OCI-LY7 (cell line): ENCODE results near the gene TMEM208. TPM values are rescaled to one million over a fixed set of nuclear protein-coding genes. Genes with fewer than 3 reads are reported as not detected.

Experiments
- BruUV-seq: library from RNA; stranded (reverse); fragments of 400-500 nt; replicated peaks from 2 replicates; lab custom pipeline; 2021; lab: Mats Ljungman, UMichigan
- CTCF ChIA-PET: fragments of 300-600 bp; sonication (Branson Sonifier 250); formaldehyde crosslinking; loops from one replicate; lab custom pipeline; 2022; ENCODE audit warnings: antibody characterized with exemption; ENCODE audit not compliant: unreplicated experiment; lab: Charles Lee
- POLR2A ChIA-PET: fragments of 300-600 bp; sonication (Branson Sonifier 250); formaldehyde crosslinking; loops from one replicate; lab custom pipeline; 2022; ENCODE audit warnings: antibody characterized with exemption; lab: Charles Lee
- DNase-seq: peaks from one replicate; pipeline ENCODE4 v3.0.0-alpha.2; 2015; ENCODE audit warnings: low spot score
- H2AFZ ChIP-seq: fragments of 200-600 bp; sonication (generic), shearing (Covaris generic); 2 replicates; pipeline ENCODE4 v1.6.1; 2014; ENCODE audit warnings: mild to moderate bottlenecking, antibody characterized with exemption, low read length, moderate library complexity
- H3K27ac ChIP-seq: fragments of 200-600 bp; sonication (generic); 2 replicates; pipeline ENCODE4 v1.5.1; 2014; ENCODE audit warnings: mixed run types, low read depth, mild to moderate bottlenecking, moderate library complexity, low read length, inconsistent platforms; ENCODE audit not compliant: poor library complexity, severe bottlenecking
- H3K36me3 ChIP-seq: fragments of 200-600 bp; sonication (generic); 2 replicates; pipeline ENCODE4 v1.6.1; 2014; ENCODE audit warnings: mild to moderate bottlenecking, antibody characterized with exemption, low read length, moderate library complexity, mixed read lengths; ENCODE audit not compliant: insufficient read depth
- H3K4me1 ChIP-seq: fragments of 200-600 bp; sonication (generic); 2 replicates; pipeline ENCODE4 v1.5.1; 2014; ENCODE audit warnings: mild to moderate bottlenecking, low read length; ENCODE audit not compliant: insufficient read depth, poor library complexity, severe bottlenecking
- H3K4me2 ChIP-seq: fragments of 200-600 bp; sonication (generic); 2 replicates; pipeline ENCODE4 v1.6.1; 2014; ENCODE audit warnings: mild to moderate bottlenecking, low read length
- H3K4me3 ChIP-seq: fragments of 200-600 bp; sonication (generic); 2 replicates; pipeline ENCODE4 v1.5.1; 2014; ENCODE audit warnings: mild to moderate bottlenecking, low read depth, low read length; ENCODE audit not compliant: poor library complexity, severe bottlenecking
- H3K79me2 ChIP-seq: fragments of 200-600 bp; sonication (generic); 2 replicates; pipeline ENCODE4 v1.6.1; 2016; ENCODE audit warnings: low read depth, mild to moderate bottlenecking, low read length, moderate library complexity, mixed read lengths; ENCODE audit not compliant: insufficient read depth
- H3K9me2 ChIP-seq: fragments of 200-600 bp; sonication (generic); 2 replicates; pipeline ENCODE4 v1.6.1; 2016; ENCODE audit warnings: mild to moderate bottlenecking, low read length, mixed read lengths; ENCODE audit not compliant: insufficient read depth
- H3K9me3 ChIP-seq: fragments of 200-600 bp; sonication (generic); 2 replicates; pipeline ENCODE4 v1.6.1; 2014; ENCODE audit warnings: mild to moderate bottlenecking, mixed run types, low read length, mixed read lengths
- H4K20me1 ChIP-seq: fragments of 200-600 bp; sonication (generic); 2 replicates; pipeline ENCODE4 v1.6.1; 2014; ENCODE audit warnings: mild to moderate bottlenecking, antibody characterized with exemption, low read length, moderate library complexity, mixed read lengths; ENCODE audit not compliant: insufficient read depth
- EZH2phosphoT487 ChIP-seq: fragments of 200-600 bp; sonication (generic); IDR thresholded peaks from 2 replicates; pipeline ENCODE4 v1.6.1; 2018; ENCODE audit warnings: low read depth, borderline replicate concordance, mild to moderate bottlenecking, mixed run types, antibody characterized with exemption, low read length, moderate library complexity, mixed read lengths
- intact Hi-C: fragments of 100-400 bp; cut with micrococcal nuclease; formaldehyde crosslinking; loops from one replicate; pipeline ENCODE4 v1.10.0; 2022; ENCODE audit not compliant: unreplicated experiment
- total RNA-seq, 2 experiments: library from RNA; depleted of rRNA in 1 of 2; stranded (reverse); fragments of >200 nt in 1 of 2; shearing (Covaris generic) in 1 of 2; gene quantifications; 2 replicates each; pipeline ENCODE4 v1.2.3, GENCODE V29; 2014 to 2022
- TF ChIP-seq, protein P1 (sequence below): fragments of 200-600 bp; sonication (generic); conservative IDR thresholded peaks from 2 replicates; pipeline ENCODE4 v1.5.1; 2014; ENCODE audit warnings: mild to moderate bottlenecking, antibody characterized with exemption, low read length, moderate library complexity, mixed read lengths

The TMEM208 gene
- total RNA-seq, 2 experiments from 2014 or later, result 19.9 to 26.4 TPM

DNA sequence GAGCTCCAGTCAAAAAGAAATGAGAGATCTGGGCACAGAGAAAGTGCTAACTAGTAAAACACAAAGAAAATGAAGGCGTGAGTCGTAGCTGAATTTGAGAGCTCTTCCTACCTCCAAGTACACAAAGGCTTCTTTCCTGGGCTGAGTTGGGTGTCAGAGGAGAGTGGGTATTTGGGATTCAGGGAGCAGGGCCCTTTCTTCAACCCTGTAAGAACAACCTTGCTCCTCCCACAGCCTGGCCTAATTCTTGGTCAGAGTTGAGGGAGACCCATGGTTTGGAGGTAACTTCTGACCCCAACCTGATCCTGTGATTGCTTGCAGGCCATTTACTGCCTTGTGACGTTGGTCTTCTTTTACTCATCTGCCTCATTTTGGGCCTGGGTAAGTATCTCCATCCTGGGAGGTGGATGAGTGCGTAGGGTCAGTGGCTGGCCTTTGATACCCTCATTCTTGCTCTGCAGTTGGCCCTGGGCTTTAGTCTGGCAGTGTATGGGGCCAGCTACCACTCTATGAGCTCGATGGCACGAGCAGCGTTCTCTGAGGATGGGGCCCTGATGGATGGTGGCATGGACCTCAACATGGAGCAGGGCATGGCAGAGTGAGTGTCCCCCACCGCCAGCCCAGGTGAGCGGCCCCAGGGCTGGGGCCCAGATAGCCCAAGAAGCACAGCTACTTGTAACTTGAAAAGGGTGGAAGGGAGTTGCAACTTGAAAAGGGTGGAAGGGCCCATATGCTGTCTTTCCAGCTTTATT, 1.3 kb downstream of the TMEM208 start:
- peaks cover 13% of the 10 kb centered on the region for H3K79me2 ChIP-seq
- ChIA-PET CTCF (interaction anchor here (0.6 to 1.8 kb wide), 4 partner anchors 11 to 314 kb away, joined by 3 to 6 read pairs (median 4); partner anchors contain the start of gene FHOD1), POLR2A (interaction anchor here (1.0 to 1.8 kb wide), 4 partner anchors 8 to 45 kb away, joined by 3 to 11 read pairs (median 6); partner anchors contain the start of gene FHOD1)
- H2AFZ ChIP-seq, result no peak overlapping the region
- no peak for DNase-seq
- BruUV-seq, result TSS peak; percentile 65
- H3K4me1 ChIP-seq, result peaks cover 18% of the 10 kb centered on the region
- peak overlapping the region; percentile 90 for H3K4me2 ChIP-seq
- peaks cover 46% of the 10 kb centered on the region for H3K36me3 ChIP-seq
- no peaks in the 10 kb centered on the region for H3K9me3 ChIP-seq
- H3K27ac ChIP-seq, result no peak overlapping the region
- H3K4me3 ChIP-seq, result peak overlapping the region; percentile 95
- intact Hi-C loops, result loop anchor here (5.0 kb wide), 1 partner anchor 211 kb away; no protein-coding TSS in a partner anchor
- TF ChIP-seq, protein P1, sequence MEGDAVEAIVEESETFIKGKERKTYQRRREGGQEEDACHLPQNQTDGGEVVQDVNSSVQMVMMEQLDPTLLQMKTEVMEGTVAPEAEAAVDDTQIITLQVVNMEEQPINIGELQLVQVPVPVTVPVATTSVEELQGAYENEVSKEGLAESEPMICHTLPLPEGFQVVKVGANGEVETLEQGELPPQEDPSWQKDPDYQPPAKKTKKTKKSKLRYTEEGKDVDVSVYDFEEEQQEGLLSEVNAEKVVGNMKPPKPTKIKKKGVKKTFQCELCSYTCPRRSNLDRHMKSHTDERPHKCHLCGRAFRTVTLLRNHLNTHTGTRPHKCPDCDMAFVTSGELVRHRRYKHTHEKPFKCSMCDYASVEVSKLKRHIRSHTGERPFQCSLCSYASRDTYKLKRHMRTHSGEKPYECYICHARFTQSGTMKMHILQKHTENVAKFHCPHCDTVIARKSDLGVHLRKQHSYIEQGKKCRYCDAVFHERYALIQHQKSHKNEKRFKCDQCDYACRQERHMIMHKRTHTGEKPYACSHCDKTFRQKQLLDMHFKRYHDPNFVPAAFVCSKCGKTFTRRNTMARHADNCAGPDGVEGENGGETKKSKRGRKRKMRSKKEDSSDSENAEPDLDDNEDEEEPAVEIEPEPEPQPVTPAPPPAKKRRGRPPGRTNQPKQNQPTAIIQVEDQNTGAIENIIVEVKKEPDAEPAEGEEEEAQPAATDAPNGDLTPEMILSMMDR, result no peak
- TF ChIP-seq EZH2phosphoT487, result no peak
- H4K20me1 ChIP-seq, result no peaks in the 10 kb centered on the region
- no peaks in the 10 kb centered on the region for H3K9me2 ChIP-seq

DNA sequence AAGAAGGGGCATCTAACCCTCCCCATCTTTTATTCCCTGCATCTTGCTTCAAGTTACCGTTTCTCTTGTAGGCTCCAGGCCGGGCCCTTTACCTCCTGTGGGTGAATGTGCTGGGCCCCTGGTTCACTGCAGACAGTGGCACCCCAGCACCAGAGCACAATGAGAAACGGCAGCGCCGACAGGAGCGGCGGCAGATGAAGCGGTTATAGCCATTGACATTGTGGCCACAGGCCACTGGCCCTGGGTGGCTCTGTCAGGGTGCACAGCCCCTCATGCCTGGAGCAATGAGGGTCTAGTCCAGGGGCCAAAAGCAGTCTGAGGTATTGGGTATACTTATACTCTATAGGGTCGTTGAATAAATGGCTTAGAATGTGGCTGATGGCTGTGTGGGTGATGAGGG, 2.0 kb downstream of the TMEM208 start:
- H3K9me2 ChIP-seq, result no peaks in the 10 kb centered on the region
- peaks cover 18% of the 10 kb centered on the region for H3K4me1 ChIP-seq
- CTCF ChIA-PET, result no interaction called here
- intact Hi-C loops, result loop anchor here (5.0 kb wide), 1 partner anchor 212 kb away; no protein-coding TSS in a partner anchor
- H2AFZ ChIP-seq, result no peak overlapping the region
- no peaks in the 10 kb centered on the region for H3K9me3 ChIP-seq
- TF ChIP-seq, protein P1, result no peak
- no peak for TF ChIP-seq EZH2phosphoT487
- no peak overlapping the region for H3K4me2 ChIP-seq
- POLR2A ChIA-PET, result interaction anchor here (1.3 to 1.8 kb wide), 2 partner anchors 16 to 19 kb away, joined by 3 to 8 read pairs; partner anchors contain the start of gene FHOD1
- H3K36me3 ChIP-seq, result peaks cover 50% of the 10 kb centered on the region
- no peaks in the 10 kb centered on the region for H4K20me1 ChIP-seq
- H3K4me3 ChIP-seq, result no peak overlapping the region
- H3K27ac ChIP-seq, result no peak overlapping the region
- DNase-seq, result no peak
- H3K79me2 ChIP-seq, result peaks cover 13% of the 10 kb centered on the region
- BruUV-seq, result no TSS peak
